Panc1 (cell line): ENCODE results near the gene SCN2B.

Source experiments
- CTCF ChIP-seq: fragments of 450-650 bp; IDR thresholded peaks from 2 replicates; pipeline ENCODE4 v1.5.1; 2017; ENCODE audit warnings: mild to moderate bottlenecking
- POLR2AphosphoS5 ChIP-seq: IDR thresholded peaks from 2 replicates; pipeline ENCODE4 v1.6.1; 2012; ENCODE audit warnings: mild to moderate bottlenecking, low read depth, low read length, moderate library complexity
- REST ChIP-seq, 2 experiments: IDR thresholded peaks; 2 replicates each; pipeline ENCODE4 v1.6.1; 2011 to 2012; ENCODE audit warnings: low read depth in 2 of 2, control low read depth in 1 of 2, low read length in 1 of 2, mild to moderate bottlenecking in 1 of 2, moderate library complexity in 1 of 2; ENCODE audit not compliant: insufficient read depth in 1 of 2
- SIN3A ChIP-seq: IDR thresholded peaks from 2 replicates; pipeline ENCODE4 v1.6.1; 2012; ENCODE audit warnings: low read depth, mild to moderate bottlenecking, low read length, moderate library complexity, borderline replicate concordance; ENCODE audit not compliant: insufficient read depth

DNA sequence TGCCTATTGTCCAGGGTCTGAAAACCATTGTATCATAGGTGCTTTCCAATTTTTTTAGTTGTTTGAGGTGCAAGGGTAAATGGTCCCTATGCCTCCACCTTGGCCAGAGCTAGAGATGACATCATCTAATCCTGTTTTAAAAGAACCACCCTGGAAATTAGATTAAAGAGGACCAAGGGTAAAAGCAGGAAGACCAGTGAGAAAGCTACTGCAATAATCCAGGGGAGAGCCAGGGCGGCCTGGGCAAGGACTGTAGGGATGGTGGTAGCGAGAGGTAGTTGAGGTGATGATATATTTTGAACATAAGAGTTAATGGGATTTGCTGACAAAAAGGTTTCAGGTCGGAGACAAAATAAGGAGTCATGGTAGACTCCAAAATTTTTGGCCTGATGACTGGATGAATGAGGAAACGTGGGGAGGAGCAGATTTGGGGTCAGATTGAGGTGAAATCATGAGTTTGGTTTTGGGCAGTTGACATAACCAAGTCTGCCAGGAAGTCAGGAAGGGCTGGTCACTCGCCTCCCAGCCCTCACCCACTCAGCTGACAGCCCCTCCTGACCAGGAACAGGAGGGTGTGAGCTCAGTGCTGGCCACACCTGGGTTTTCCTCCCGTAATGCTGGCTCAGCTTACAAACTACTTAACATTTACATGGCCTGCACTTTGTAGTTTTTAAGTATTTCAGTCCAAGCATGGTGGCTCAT lies 46.8 kb downstream of the SCN2B start:
- TF ChIP-seq CTCF, result no peak
- TF ChIP-seq POLR2AphosphoS5, result no peak
- no peak for TF ChIP-seq SIN3A
- no peak for TF ChIP-seq REST (IDR thresholded peaks at IDR 0.05; ENCODE audit: insufficient read depth in 1 of 2, low read depth in 2 of 2, low read length in 1 of 2)
